Measurements from ENCODE around the gene PDE3B. TPM values are rescaled to one million over a fixed set of nuclear protein-coding genes. Genes with fewer than 3 reads are reported as not detected.
"Not testable (repeated sequence)": the region's sequence is repeated elsewhere in the genome, so short reads cannot be mapped to it uniquely, and the experiment has no call there.

Gene PDE3B
- total RNA-seq, 6 experiments from 2014 or later: 14.9 to 47.1 (median 28.8) TPM

DNA sequence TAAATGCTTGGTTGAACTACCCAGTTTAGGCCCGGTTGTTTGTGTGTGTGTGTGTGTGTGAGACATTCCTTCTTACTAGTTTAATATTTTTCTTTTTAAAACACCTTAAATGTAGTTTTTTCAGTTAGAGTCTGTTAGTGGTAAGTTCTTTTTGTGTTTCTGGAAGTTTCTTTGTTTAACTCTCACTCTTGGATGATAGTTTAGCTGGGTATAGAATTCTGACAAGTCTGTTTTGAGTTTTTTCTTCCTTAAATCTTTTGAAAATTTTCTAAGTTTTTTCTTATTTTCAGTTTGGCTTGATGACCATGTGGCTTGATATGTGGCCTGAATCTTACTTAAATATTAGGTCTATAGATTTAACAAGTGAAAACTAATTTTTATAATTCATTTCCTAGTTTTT, 60.1 kb downstream of the PDE3B start:
- Histone ChIP-seq H3K4me1 (peaks cover 0 to 16% (median 0%) of the 10 kb centered on the region in 4 donors), H3K27ac (no peak overlapping the region), H3K9me3 (peaks cover 0 to 13% (median 0%) of the 10 kb centered on the region in 4 donors), H3K4me3 (no peak overlapping the region), H3K27me3 (no peaks in the 10 kb centered on the region), H3K36me3 (no peaks in the 10 kb centered on the region)
- DNase-seq (no peak), ATAC-seq (no peak)
- no peak for TF ChIP-seq POLR2A (IDR thresholded peaks at IDR 0.05)
- TF ChIP-seq, protein P1, sequence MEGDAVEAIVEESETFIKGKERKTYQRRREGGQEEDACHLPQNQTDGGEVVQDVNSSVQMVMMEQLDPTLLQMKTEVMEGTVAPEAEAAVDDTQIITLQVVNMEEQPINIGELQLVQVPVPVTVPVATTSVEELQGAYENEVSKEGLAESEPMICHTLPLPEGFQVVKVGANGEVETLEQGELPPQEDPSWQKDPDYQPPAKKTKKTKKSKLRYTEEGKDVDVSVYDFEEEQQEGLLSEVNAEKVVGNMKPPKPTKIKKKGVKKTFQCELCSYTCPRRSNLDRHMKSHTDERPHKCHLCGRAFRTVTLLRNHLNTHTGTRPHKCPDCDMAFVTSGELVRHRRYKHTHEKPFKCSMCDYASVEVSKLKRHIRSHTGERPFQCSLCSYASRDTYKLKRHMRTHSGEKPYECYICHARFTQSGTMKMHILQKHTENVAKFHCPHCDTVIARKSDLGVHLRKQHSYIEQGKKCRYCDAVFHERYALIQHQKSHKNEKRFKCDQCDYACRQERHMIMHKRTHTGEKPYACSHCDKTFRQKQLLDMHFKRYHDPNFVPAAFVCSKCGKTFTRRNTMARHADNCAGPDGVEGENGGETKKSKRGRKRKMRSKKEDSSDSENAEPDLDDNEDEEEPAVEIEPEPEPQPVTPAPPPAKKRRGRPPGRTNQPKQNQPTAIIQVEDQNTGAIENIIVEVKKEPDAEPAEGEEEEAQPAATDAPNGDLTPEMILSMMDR (IDR thresholded peaks at IDR 0.05): no peak
- intact Hi-C loops (cut with DNase I): no loop called here
- 100% methylated on average over 1 of the region's 1 CpG for WGBS (ENCODE audit: insufficient coverage, low coverage, low lambda C conversion rate, missing lambda C conversion rate)

DNA sequence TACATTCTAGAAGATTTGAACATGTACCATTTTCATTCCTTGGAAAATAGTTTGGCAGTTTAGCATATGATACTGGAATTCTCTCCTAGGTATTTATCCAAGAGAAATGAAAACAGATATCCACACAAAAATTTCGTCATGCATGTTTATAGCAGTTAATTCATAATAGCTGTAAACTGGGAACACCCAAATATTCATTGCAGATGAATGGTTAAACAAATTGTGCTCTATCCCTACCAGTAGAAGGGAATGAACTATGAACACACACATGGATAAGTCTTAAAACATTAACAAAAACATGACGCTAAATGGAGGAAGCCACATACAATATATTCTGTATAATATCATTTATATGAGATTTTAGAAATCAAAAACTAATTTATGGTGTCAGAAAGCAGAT, 61.5 kb downstream of the PDE3B start:
- Histone ChIP-seq H3K9me3 (peaks cover 0 to 13% (median 0%) of the 10 kb centered on the region in 4 donors), H3K36me3 (no peaks in the 10 kb centered on the region), H3K27me3 (no peaks in the 10 kb centered on the region), H3K4me3 (no peak overlapping the region), H3K4me1 (peaks cover 0 to 15% (median 0%) of the 10 kb centered on the region in 4 donors), H3K27ac (no peak overlapping the region)
- no peak for ATAC-seq
- no peak for DNase-seq
- TF ChIP-seq, protein P1 (IDR thresholded peaks at IDR 0.05): no peak
- TF ChIP-seq POLR2A (IDR thresholded peaks at IDR 0.05): no peak
- WGBS (ENCODE audit: insufficient coverage, low coverage, low lambda C conversion rate, missing lambda C conversion rate): 76% methylated on average over 2 of the region's 2 CpGs
- intact Hi-C loops (cut with DNase I): no loop called here

DNA sequence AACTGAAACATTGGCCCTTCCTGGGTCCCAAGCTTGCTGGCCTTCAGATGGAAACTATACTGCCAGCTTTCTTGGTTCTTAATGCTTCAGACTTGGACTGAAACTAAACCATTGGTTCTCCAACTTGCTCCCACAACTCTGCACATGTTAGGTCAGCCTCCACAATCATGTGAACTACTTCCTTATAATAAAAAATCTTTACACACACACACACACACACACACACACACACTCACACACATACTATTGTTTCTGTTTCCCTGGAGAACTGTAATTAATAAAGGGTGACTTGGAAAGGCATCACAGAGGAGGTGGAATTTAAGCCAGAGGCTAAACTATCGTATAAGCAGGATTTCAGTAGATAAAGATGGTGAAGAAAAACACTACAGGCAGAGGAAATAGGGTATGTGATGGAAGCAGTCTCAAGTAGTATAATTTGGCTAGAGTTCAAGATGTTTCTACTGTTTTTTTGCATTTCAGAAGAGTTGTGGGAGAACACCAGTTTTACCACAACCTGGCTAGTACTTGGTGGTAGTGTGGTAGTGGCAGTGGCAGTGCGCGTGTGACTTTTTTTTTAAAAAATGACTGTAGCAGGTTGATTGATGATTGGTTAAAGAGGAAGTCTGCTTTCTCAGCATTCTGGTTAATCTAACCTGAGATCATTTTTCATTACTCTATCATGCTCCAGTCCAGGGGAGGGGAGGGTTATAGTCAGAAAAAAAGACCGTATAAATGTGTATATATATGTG, 70.1 kb downstream of the PDE3B start:
- TF ChIP-seq POLR2A (IDR thresholded peaks at IDR 0.05): no peak
- TF ChIP-seq, protein P1 (IDR thresholded peaks at IDR 0.05): no peak
- H3K4me3 ChIP-seq: no peak overlapping the region
- H3K27ac ChIP-seq: no peak overlapping the region
- H3K9me3 ChIP-seq: no peaks in the 10 kb centered on the region
- no peaks in the 10 kb centered on the region for H3K4me1 ChIP-seq
- no peak for ATAC-seq
- no peak for DNase-seq
- 81% methylated on average over 4 of the region's 4 CpGs for WGBS (ENCODE audit: insufficient coverage, low coverage, low lambda C conversion rate, missing lambda C conversion rate)
- no peaks in the 10 kb centered on the region for H3K27me3 ChIP-seq
- intact Hi-C loops (cut with DNase I): no loop called here
- H3K36me3 ChIP-seq: no peaks in the 10 kb centered on the region

DNA sequence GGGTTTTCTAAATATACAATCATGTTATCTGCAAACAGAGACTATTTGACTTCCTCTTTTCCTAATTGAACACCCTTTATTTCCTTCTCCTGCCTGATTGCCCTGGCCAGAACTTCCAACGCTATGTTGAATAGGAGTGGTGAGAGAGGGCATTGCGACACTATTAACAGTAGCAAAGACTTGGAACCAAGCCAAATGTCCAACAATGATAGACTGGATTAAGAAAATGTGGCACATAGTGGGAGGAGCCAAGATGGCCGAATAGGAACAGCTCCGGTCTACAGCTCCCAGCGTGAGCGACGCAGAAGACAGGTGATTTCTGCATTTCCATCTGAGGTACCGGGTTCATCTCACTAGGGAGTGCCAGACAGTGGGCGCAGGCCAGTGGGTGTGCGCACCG, 72.1 kb downstream of the PDE3B start:
- H3K4me1 ChIP-seq; ATAC-seq; intact Hi-C loops (cut with DNase I); H3K27me3 ChIP-seq; H3K9me3 ChIP-seq; H3K27ac ChIP-seq; DNase-seq; H3K36me3 ChIP-seq; H3K4me3 ChIP-seq: not testable (repeated sequence)
- WGBS (ENCODE audit: insufficient coverage, low coverage, low lambda C conversion rate, missing lambda C conversion rate): 54% methylated on average over 3 of the region's 11 CpGs

DNA sequence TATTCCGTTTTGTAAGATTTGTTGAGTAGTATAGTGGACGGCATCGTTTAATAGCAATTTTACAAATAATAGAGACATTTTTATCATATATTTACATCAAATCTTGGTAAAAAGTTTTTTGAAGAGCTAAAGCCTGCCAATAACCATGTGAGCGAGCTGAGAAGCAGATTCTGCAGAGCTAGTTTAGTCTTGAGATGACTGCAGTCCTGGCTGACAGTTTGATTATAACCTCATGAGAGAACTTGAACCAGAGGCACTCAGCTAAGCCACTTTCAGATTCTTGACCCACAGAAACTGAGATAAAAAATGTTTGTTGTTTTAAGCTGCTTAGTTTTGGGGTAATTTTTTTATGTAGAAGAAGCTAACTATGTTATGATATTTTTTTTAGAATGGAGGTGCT, 78.9 kb downstream of the PDE3B start:
- Histone ChIP-seq H3K27me3 (no peaks in the 10 kb centered on the region), H3K27ac (no peak overlapping the region), H3K4me3 (no peak overlapping the region), H3K4me1 (no peaks in the 10 kb centered on the region), H3K9me3 (no peaks in the 10 kb centered on the region), H3K36me3 (no peaks in the 10 kb centered on the region)
- no peak for DNase-seq
- TF ChIP-seq, protein P1 (IDR thresholded peaks at IDR 0.05): no peak
- no peak for TF ChIP-seq POLR2A (IDR thresholded peaks at IDR 0.05)
- no peak for ATAC-seq
- intact Hi-C loops (cut with DNase I): no loop called here
- WGBS (ENCODE audit: insufficient coverage, low coverage, low lambda C conversion rate, missing lambda C conversion rate): 74% methylated on average over 4 of the region's 4 CpGs
